GM18907 (cell line): ENCODE results near the gene KNDC1.

Experiments used
- ATAC-seq: cut with Tn5 transposase; IDR thresholded peaks from one replicate; pipeline ENCODE4 v1.9.1; 2021; ENCODE audit warnings: mild to moderate bottlenecking, moderate library complexity; ENCODE audit not compliant: unreplicated experiment

The KNDC1 gene

GRCh38 chr10:133190225-133190624 lies 30.2 kb downstream of the KNDC1 start:
- ATAC-seq = no peak

GRCh38 chr10:133191651-133192050 lies 31.6 kb downstream of the KNDC1 start:
- ATAC-seq = no peak

- no peak for ATAC-seq
Measured at GRCh38 chr10:133194151-133194550, 34.1 kb downstream of the KNDC1 start.

GRCh38 chr10:133195096-133195495 lies 35.1 kb downstream of the KNDC1 start:
- no peak for ATAC-seq

- ATAC-seq = no peak
Measured at GRCh38 chr10:133195611-133196010, 35.6 kb downstream of the KNDC1 start.

GRCh38 chr10:133196221-133196915 lies 36.3 kb downstream of the KNDC1 start:
- ATAC-seq = no peak

- no peak for ATAC-seq
Measured at GRCh38 chr10:133196936-133197758, 37.1 kb downstream of the KNDC1 start.

GRCh38 chr10:133197786-133198185 lies 37.8 kb downstream of the KNDC1 start:
- no peak for ATAC-seq

- ATAC-seq = no peak
Measured at GRCh38 chr10:133198206-133198605, 38.2 kb downstream of the KNDC1 start.

- no peak for ATAC-seq
Measured at GRCh38 chr10:133198621-133199487, 38.8 kb downstream of the KNDC1 start.

- no peak for ATAC-seq
Measured at GRCh38 chr10:133199488-133199885, 39.5 kb downstream of the KNDC1 start.

GRCh38 chr10:133199992-133200611 lies 40.1 kb downstream of the KNDC1 start:
- ATAC-seq = no peak

- no peak for ATAC-seq
Measured at GRCh38 chr10:133200621-133201031, 40.6 kb downstream of the KNDC1 start.

- ATAC-seq = no peak
Measured at GRCh38 chr10:133201151-133201947, 41.3 kb downstream of the KNDC1 start.

GRCh38 chr10:133201948-133202725 lies 42.1 kb downstream of the KNDC1 start:
- ATAC-seq = no peak

GRCh38 chr10:133202778-133203651 lies 43.0 kb downstream of the KNDC1 start:
- ATAC-seq = no peak

- ATAC-seq = no peak
Measured at GRCh38 chr10:133203652-133204195, 43.7 kb downstream of the KNDC1 start.
